PC-9 (cell line): ENCODE results near the gene SLC39A9. TPM values are rescaled to one million over a fixed set of nuclear protein-coding genes. Genes with fewer than 3 reads are reported as not detected.

Experiments
- BruUV-seq: library from RNA; stranded (reverse); fragments of 400-500 nt; replicated peaks from 2 replicates; lab custom pipeline; 2021; lab: Mats Ljungman, UMichigan
- CTCF ChIA-PET: fragments of 300-600 bp; sonication (Branson Sonifier 250); formaldehyde crosslinking; loops from one replicate; lab custom pipeline; 2022; ENCODE audit warnings: antibody characterized with exemption; lab: Charles Lee
- POLR2A ChIA-PET: fragments of 300-600 bp; sonication (Branson Sonifier 250); formaldehyde crosslinking; loops from one replicate; lab custom pipeline; 2022; ENCODE audit warnings: antibody characterized with exemption; ENCODE audit not compliant: unreplicated experiment; lab: Charles Lee
- DNase-seq, 2 experiments: peaks; one replicate each; pipeline versions ENCODE4 v3.0.0 to v3.0.0-alpha.2; 2015 to 2022; ENCODE audit warnings: mixed read lengths in 1 of 2
- H2AFZ ChIP-seq: fragments of 200-600 bp; sonication (generic); 2 replicates; pipeline ENCODE4 v1.8.1; 2017; ENCODE audit warnings: antibody characterized with exemption
- H3F3A ChIP-seq: fragments of 200-600 bp; sonication (generic); 2 replicates; pipeline ENCODE4 v1.8.1; 2017; ENCODE audit warnings: antibody characterized with exemption, mild to moderate bottlenecking, low read depth; ENCODE audit not compliant: insufficient read depth
- H3K27ac ChIP-seq: fragments of 200-600 bp; sonication (generic); 2 replicates; pipeline ENCODE4 v1.6.1; 2016; ENCODE audit warnings: mixed run types
- H3K27me3 ChIP-seq: fragments of 200-600 bp; sonication (generic); 2 replicates; pipeline ENCODE4 v1.6.1; 2016; ENCODE audit warnings: low read depth, mixed run types; ENCODE audit not compliant: insufficient read depth
- H3K36me3 ChIP-seq: fragments of 200-600 bp; sonication (generic); 2 replicates; pipeline ENCODE4 v1.6.1; 2016; ENCODE audit warnings: low read depth, mixed run types
- H3K4me1 ChIP-seq: fragments of 200-600 bp; sonication (generic); replicated peaks from 2 replicates; pipeline ENCODE4 v1.6.1; 2016; ENCODE audit warnings: mixed run types; ENCODE audit not compliant: insufficient read depth
- H3K4me2 ChIP-seq: fragments of 200-600 bp; sonication (generic); 2 replicates; pipeline ENCODE4 v1.6.1; 2017; ENCODE audit warnings: mixed run types
- H3K4me3 ChIP-seq: fragments of 200-600 bp; sonication (generic); 2 replicates; pipeline ENCODE4 v1.6.1; 2016; ENCODE audit warnings: mixed run types
- H3K79me2 ChIP-seq: fragments of 200-600 bp; sonication (generic); 2 replicates; pipeline ENCODE4 v1.6.1; 2017; ENCODE audit warnings: low read depth, mixed run types
- H3K9me2 ChIP-seq: fragments of 200-600 bp; sonication (generic); 2 replicates; pipeline ENCODE4 v1.8.1; 2017; ENCODE audit warnings: mild to moderate bottlenecking; ENCODE audit not compliant: insufficient read depth
- H3K9me3 ChIP-seq: fragments of 200-600 bp; sonication (generic); 2 replicates; pipeline ENCODE4 v1.8.1; 2016; ENCODE audit warnings: low read depth; ENCODE audit not compliant: insufficient read depth
- H4K20me1 ChIP-seq: fragments of 200-600 bp; sonication (generic); 2 replicates; pipeline ENCODE4 v1.8.1; 2017; ENCODE audit not compliant: insufficient read depth
- EZH2 ChIP-seq: fragments of 200-600 bp; sonication (generic); IDR thresholded peaks from 2 replicates; pipeline ENCODE4 v1.8.0; 2017; ENCODE audit warnings: antibody characterized with exemption, low read depth
- intact Hi-C: fragments of 100-400 bp; cut with micrococcal nuclease; formaldehyde crosslinking; loops from one replicate; pipeline ENCODE4 v1.10.0; 2022; ENCODE audit not compliant: unreplicated experiment
- total RNA-seq: library from RNA; stranded (reverse); gene quantifications from 2 replicates; pipeline ENCODE4 v1.2.3, GENCODE V29; 2021
- TF ChIP-seq, protein P1 (sequence below): fragments of 200-600 bp; sonication (generic); conservative IDR thresholded peaks from 2 replicates; pipeline ENCODE4 v1.6.1; 2017; ENCODE audit warnings: mixed run types, antibody characterized with exemption, mild to moderate bottlenecking, moderate library complexity

The SLC39A9 gene
- total RNA-seq, 1 experiment from 2014 or later, result 95.1 TPM

DNA sequence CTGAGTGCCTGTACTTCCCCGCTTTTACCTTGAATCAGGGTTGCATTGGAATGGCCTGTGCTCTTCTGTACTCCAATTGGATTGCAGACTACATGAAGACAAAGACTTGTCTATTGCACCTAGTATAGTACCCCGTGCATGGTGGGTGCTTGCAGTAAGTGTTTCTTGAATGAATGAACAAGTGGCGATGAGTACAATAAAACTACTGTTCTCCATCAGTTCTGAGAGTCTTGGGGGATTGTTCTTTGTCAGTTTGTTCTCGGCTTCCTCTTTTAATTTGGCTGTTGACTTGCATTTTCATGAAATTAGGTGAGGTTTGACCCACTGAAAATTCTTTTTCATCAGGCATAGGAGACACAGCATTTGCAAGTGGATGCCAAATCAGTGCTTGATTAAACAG lies 34.5 kb upstream of the SLC39A9 start:
- CTCF ChIA-PET, result no interaction called here
- no peak for DNase-seq
- intact Hi-C loops, result no loop called here

DNA sequence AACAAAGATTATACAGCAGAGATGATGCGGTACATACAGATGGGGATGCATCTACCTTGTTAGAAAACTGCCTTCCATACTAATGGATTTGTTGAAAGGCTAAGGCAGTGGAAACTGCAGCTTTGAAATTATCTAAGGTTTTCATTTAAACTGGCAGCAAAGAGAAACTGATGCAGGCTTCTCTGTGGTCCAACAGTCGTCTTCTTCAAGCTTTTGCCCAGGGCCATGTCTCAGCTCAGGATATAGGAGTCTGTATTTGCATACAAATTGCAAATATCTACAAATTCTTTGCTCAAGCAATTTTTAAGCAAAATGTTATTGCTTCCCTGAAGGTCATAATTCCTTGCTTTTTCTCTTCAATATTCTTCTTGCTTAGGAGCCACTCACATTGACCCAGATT lies 34.1 kb upstream of the SLC39A9 start:
- no peak for TF ChIP-seq EZH2
- TF ChIP-seq, protein P1, sequence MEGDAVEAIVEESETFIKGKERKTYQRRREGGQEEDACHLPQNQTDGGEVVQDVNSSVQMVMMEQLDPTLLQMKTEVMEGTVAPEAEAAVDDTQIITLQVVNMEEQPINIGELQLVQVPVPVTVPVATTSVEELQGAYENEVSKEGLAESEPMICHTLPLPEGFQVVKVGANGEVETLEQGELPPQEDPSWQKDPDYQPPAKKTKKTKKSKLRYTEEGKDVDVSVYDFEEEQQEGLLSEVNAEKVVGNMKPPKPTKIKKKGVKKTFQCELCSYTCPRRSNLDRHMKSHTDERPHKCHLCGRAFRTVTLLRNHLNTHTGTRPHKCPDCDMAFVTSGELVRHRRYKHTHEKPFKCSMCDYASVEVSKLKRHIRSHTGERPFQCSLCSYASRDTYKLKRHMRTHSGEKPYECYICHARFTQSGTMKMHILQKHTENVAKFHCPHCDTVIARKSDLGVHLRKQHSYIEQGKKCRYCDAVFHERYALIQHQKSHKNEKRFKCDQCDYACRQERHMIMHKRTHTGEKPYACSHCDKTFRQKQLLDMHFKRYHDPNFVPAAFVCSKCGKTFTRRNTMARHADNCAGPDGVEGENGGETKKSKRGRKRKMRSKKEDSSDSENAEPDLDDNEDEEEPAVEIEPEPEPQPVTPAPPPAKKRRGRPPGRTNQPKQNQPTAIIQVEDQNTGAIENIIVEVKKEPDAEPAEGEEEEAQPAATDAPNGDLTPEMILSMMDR, result no peak
- H3K36me3 ChIP-seq, result no peaks in the 10 kb centered on the region
- CTCF ChIA-PET, result no interaction called here
- intact Hi-C loops, result no loop called here
- H3K27ac ChIP-seq, result no peak overlapping the region
- BruUV-seq, result no TSS peak
- no peaks in the 10 kb centered on the region for H3F3A ChIP-seq
- no peak overlapping the region for H3K4me2 ChIP-seq
- H2AFZ ChIP-seq, result no peak overlapping the region
- H3K4me3 ChIP-seq, result no peak overlapping the region
- H3K9me3 ChIP-seq, result no peaks in the 10 kb centered on the region
- no peaks in the 10 kb centered on the region for H4K20me1 ChIP-seq
- H3K9me2 ChIP-seq, result no peaks in the 10 kb centered on the region
- H3K4me1 ChIP-seq, result no peaks in the 10 kb centered on the region
- POLR2A ChIA-PET, result no interaction called here
- H3K27me3 ChIP-seq, result no peaks in the 10 kb centered on the region
- H3K79me2 ChIP-seq, result no peaks in the 10 kb centered on the region
- DNase-seq, result no peak

More for the DNA sequence above, 34.5 kb upstream of the SLC39A9 start:
- Histone ChIP-seq H2AFZ (no peak overlapping the region), H3K4me2 (no peak overlapping the region), H3K79me2 (no peaks in the 10 kb centered on the region), H3K4me3 (no peak overlapping the region), H3K36me3 (no peaks in the 10 kb centered on the region), H4K20me1 (no peaks in the 10 kb centered on the region), H3K9me3 (no peaks in the 10 kb centered on the region), H3K9me2 (no peaks in the 10 kb centered on the region), H3K27me3 (no peaks in the 10 kb centered on the region), H3F3A (no peaks in the 10 kb centered on the region), H3K4me1 (no peaks in the 10 kb centered on the region), H3K27ac (no peak overlapping the region)
- no TSS peak for BruUV-seq
- no peak for TF ChIP-seq EZH2
- TF ChIP-seq, protein P1, result no peak
- POLR2A ChIA-PET, result interaction anchor here (0.8 kb wide), 1 partner anchor 18 kb away, joined by 4 read pairs; no protein-coding TSS in a partner anchor

DNA sequence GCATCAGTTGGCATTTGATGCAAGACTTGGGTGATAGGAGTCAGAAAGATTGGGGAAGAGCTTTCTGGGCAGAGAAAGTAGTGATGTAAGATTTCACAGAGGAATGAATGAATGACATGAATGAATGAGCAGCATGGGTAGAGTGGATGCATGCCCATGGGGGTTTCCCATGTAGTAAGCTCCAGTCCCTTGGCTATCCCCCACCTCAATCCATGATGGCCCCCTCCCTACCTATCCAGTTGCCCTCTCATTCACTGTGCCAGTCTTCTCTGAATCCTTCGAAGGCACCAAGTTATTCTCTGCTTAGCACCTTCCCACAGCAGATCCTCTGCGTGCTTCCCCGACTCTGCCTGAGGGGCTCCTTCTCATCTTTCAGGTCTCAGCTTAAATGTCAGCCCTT lies 32.4 kb upstream of the SLC39A9 start:
- H3K36me3 ChIP-seq, result no peaks in the 10 kb centered on the region
- no peak for DNase-seq
- H3K9me2 ChIP-seq, result no peaks in the 10 kb centered on the region
- H3K9me3 ChIP-seq, result no peaks in the 10 kb centered on the region
- H4K20me1 ChIP-seq, result no peaks in the 10 kb centered on the region
- no peak overlapping the region for H3K4me2 ChIP-seq
- H3F3A ChIP-seq, result no peaks in the 10 kb centered on the region; the same call in 1 of the 2 replicates
- no peak overlapping the region for H3K27ac ChIP-seq
- BruUV-seq, result no TSS peak
- CTCF ChIA-PET, result no interaction called here
- no peaks in the 10 kb centered on the region for H3K27me3 ChIP-seq
- TF ChIP-seq EZH2, result no peak
- TF ChIP-seq, protein P1, result no peak
- H3K4me3 ChIP-seq, result no peak overlapping the region
- no peak overlapping the region for H2AFZ ChIP-seq
- H3K79me2 ChIP-seq, result no peaks in the 10 kb centered on the region
- H3K4me1 ChIP-seq, result no peaks in the 10 kb centered on the region
- POLR2A ChIA-PET, result no interaction called here
- intact Hi-C loops, result no loop called here
